ENCODE results near the gene AHI1.

Gene AHI1

DNA sequence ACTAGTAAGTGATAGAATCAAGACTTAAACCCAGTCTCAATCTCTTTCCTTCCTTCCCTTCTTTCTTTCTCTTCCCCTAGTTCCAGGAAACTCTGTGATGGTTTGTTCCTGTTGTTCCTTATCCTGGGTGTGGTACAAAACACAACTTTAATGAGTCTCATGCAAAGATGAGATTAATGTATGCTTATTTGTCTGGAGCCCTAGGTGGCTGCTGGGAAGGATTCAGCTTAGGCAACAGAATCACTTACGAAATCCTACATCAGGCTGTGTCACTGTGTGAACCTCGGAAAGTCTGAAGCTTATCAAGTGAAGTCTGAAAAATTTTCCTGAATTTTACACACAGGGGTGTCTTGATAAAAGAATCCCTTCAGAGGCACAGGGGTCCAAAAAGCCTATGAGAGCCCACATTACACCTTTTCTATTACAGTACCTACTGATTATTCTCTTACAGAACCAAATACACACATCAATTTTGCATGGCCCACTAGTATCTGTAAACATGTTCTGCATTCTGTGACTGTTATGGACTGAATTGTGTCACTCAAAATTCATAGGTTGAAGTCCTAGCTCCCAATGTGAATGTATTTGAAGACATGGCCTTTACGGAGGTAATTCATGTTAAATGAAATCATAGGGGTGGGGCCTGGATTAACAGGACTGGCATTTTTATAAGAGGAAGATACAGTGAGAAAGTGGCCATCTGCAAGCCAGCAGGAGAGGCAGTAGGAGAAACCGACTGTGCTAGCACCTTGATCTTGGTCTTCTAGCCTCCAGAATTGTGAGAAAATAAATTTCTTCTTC, 171.7 kb downstream of the AHI1 start:
- no peak for DNase-seq (ENCODE audit: low spot score)

DNA sequence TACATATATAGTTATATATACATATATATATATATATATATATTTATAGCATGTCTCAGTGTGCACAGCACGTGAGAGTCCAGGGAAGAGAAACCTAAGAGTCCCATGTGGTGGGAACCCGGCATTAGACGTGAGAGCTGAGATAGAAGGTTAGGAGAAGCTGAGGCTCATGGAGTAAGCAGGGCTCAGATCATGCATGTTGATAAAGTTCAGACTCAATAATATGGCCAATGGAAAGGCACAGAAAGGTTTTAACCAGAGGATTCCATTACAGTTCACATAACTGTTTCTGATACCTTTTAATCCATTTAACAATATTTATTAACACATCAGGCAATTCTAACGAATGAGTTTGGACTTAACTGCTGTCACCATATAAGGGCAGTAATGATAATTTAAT, 173.0 kb downstream of the AHI1 start:
- no peak for DNase-seq (ENCODE audit: low spot score)

DNA sequence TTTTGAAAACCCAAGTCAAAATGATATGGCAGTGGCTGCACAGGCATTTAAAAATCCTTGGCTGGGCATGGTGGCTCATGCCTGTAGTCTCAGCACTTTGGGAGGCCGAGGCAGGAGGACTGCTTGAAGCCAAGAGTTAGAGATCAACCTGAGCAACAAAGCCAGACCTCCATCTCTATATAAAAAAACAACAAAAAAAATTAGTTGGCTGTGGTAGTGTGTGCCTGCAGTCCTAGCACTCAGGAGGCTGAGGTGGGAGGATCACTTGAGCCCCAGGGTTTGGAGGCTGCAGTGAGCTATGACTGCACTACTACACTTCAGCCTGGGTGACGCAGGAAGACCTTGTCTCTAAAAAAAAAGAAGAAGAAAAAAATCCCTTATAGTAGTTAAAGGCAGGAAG, 173.6 kb downstream of the AHI1 start:
- no peak for DNase-seq (ENCODE audit: low spot score)

DNA sequence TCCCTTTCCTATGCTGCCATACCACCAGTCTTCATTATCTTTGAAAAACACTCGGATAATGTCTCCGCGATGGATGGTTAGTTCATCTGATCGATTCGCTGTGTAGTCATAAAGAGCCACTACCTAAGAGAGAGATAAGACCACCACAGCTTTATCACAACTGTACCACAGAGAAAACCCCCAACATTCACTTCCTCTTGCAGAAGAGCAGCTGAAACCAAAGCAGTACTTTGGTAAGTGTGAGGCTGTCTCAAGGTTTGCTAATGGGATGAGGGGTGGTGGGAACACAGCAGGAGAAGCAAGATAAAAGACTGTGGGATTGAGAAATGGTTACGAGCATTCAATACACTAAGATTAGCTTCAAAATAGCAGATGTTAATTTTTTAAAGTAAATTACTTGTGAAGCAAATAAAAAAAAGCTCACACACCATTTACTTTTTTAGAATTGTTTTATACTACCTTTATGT, 174.3 kb downstream of the AHI1 start:
- no peak for DNase-seq (ENCODE audit: low spot score)

DNA sequence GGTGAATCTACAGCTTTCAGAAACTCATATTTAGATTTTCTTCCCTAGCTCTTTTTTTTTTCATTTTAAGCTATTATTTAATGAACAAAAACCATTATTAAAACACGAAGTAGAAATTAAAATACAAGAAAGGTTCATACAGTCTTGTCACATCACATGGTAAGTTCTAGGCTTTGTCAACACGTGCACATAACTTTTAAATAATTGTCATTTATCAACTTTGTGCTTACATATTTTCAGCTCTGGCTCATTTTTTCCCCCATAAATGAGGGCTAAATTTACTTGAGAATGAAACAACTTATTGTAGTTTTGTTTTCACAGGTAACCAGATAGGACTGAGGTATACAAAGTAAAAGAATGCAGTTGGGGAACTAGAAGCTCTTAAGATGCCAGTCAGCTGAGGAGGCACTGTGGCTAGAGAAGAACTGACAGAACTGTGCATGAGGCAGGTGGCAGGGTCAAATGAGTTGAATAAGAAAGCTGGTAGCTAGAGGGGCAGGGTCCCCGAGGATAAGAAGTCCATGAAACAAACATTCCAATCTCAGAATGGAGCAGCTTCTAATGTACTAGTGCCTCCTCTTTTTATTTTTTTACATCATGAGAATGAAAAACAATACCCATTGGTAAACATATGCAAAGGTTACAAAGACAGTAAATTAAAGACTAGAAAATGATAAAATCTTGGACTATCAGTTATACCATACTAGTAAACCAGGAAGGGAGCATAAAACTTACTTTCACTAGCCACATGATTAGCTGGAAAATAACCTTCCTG, 174.9 kb downstream of the AHI1 start:
- DNase-seq (ENCODE audit: low spot score): no peak

DNA sequence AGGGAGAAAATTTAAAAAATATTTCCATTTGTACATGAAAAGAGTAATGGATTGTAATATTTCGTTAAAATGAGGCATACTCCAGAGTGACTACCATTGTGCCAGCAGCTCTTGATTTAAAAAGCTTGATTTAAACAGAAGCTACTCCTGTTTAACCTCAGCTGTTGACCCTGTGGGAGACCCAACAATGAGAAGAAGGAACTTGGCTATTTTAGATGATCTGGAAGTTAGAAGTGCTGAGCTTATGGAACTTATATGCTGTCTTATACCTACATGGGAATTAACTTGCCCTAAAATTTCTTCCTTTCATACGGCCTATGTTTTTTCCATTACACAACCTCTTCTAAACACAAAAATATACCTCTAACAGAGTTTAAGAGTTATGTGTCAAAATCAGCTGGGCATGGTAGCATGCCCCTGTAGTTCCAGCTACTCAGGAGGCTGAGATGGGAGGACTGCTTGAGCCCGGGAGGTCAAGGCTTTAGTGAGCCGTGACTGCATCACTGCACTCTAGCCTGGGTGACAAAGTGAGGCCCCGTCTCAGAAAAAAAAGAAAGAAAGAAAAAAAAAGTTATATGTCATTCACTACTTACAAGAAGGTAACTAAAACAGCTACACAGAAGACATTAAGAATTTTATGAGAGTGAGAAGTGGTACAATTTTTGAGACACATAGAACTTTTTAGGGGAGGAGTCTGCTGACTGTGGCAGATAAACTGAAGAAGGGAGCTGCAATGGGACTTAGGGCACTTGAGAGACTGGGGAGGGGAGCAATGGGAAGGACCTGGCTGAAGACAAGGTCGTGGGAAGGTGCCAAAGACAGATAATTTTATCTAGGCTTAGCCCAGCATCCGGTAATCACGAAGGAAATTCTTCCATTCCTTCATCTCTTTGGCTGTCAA, 176.6 kb downstream of the AHI1 start:
- no peak for DNase-seq (ENCODE audit: low spot score)

DNA sequence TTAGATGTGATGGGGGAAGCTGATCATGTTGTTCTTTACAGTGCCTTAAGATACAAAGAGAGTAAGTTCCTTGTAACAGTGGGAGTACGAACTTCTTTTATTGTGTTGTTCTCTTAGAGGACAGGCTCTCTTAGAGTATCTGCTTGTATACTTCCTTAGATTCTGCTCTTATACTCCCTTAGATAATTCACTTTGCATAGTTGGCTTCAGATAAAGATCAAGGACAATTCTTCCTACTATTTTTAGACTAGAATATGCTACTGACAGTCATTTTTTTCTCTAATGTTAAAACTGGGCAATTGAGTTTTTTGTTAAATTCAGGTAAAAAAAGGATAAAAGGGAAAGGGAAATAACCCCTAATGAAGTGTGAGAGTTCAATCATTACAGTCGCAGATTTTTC, 177.7 kb downstream of the AHI1 start:
- DNase-seq (ENCODE audit: low spot score): no peak

DNA sequence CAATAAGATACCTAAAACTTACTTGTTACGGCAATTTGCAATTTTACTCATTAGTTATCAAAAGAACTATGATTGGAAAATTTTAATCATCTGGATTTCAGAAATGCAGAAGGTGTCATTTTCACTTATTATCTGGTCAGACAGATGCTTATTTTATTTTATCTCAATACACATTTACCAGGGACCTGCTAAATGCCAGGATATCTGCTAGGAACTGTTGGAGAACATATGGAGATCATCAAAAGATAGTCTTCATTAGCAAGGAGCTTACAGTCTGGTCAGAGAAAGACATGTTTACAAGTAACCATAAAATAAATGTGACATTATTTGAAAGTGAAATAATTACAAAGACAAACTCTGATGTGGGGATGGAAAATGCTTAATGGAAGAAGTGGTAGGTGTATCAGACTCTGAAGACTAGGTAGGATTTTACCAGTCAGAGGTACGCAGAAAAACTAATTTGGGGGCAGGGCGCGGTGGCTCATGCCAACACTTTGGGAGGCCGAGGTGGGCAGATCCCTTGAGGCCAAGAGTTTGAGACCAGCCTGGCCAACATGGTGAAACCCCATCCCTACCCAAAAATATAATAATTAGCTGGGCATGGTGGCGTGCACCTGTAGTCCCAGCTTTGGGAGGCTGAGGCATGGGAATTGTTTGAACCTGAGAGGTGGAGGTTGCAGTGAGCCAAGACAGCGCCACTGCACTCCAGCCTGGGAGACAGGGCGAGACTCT, 178.6 kb downstream of the AHI1 start:
- DNase-seq (ENCODE audit: low spot score): no peak

DNA sequence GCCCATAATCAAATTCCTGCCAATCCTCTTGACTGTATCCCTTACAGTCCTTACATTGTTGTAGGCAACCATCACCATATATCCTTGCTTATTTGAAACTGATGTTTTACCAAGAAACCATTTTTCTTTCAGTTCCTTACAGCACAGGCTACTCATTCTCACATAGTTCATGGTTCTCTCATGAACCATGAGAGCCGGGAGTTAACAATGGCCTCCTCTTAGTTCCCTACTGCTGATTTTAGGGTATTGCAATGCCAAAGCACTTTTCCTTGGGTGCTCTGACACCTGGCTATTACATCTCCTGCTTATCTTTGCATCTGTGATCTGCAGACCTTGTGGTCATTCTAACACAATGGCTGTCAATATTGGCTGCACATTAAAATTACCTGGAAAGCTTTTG, 183.0 kb downstream of the AHI1 start:
- no peak for DNase-seq (ENCODE audit: low spot score)

DNA sequence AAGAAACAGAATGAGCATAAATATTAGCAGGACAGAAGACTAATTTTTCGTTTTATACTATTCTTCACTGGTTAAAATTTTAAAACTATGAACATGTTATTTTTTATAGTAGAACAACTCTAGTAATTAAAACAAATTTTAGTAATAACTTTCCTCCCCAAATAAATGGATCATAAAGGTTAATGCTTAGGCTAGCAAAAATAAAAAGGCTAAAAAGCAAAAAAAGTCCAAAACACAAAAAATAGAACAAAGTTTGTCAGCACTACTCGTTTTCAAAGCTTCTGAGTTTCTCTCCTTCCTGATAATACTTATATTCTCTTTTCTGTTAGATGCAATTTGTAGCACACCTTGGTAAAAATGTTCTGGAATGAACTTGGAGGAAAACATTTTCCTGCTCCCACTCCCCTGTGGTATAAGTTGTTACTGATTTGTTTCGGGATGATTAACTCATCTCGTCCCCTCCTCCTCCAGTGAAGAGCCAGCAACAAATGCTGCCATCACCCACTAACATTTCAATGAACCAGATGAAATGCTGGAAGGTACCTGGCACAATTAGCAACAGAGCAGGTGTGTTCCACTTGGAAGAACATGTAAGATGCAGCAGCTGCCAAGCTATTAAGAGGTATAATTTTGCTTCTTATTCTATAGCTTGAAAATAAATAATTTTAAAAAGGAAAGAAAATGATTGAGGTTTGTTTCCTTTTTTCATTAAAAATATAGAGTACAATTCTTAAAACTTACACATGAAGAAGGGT, 185.9 kb downstream of the AHI1 start:
- no peak for DNase-seq (ENCODE audit: low spot score)

DNA sequence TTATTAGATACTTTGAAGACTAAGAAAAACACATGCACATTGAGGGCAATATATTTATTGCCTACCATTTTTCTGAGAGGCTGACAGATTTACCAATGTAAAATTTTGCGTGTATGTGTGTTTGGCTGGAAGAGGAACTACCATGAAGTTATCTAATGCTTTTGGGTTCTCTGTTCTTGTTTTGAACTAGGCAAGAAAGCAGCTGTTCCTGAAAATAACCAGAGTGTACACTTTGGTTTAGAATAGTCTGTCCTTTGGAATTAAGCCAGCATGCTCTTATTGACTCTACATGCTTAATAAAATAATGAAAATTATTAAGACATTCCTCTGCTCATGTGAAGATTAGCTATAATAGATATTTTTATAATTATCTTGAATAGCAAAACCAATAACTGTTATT, 187.2 kb downstream of the AHI1 start:
- DNase-seq (ENCODE audit: low spot score): no peak

DNA sequence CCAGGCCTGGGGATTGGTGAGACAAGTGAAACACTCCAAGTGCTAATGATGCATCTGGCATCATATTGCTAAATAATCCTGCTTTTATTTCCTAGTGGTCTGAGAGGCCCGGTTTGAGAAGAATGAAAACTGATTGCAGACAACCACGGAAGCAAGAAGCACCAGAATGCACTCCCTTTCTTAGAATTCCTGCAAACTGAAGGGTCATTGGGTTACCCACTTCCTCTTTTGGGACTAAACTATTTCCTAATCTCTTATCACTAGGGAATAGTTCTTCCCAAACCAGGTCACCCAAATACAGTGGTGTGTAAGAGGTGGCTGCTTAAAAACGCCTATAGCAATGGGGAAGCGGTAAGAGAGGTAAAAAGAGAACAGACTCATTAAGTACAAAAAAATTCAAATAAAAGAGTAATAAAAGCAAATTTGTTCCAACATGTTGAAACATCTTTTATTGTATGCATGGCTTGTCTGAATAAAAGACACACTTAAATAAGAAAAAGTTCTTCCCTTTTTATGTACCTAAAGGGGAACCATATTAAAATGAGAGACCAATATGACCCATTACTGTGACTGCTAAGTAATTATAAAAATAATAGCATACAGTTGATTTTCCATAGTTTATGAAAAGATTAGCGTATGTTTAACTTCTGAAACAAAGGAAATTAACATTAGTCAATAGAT, 190.7 kb downstream of the AHI1 start:
- DNase-seq (ENCODE audit: low spot score): no peak

DNA sequence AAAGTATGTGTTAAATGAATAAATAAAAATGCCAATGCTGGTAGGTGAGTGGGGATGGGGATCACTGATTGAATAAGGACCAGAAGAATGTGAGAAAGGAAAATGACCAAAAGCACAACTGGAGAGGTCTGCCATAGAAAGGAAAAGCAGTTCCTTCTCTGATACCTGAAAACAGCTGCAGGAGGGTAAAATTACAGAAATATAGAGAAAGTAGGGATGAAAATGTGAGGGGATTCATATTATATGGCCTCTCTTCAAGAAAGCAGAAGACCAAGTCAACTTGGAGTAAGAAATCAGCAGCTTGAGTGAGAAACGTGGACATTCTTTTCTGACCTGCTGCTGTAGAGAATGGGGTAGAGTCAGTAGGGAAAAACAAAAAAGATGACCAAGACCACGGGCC, 191.4 kb downstream of the AHI1 start:
- DNase-seq (ENCODE audit: low spot score): no peak

DNA sequence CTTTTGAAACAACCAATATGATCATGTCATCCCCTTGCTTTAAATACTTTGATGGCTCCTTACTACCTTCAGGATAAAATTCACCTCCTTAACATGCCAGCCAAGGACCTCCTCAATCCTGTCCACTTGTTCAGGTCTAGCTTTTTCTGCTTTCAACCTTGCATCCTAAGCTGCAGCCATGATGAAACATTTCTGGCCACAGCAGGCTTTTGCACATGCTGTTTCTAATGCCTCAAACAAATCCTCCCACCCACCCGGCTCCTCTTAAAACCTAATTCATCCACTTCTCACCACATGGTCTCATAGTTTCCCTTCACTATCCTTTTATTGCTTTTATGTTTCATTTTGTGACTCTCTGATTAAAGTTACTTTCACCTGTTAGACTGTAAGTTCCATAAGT, 191.9 kb downstream of the AHI1 start:
- no peak for DNase-seq (ENCODE audit: low spot score)

DNA sequence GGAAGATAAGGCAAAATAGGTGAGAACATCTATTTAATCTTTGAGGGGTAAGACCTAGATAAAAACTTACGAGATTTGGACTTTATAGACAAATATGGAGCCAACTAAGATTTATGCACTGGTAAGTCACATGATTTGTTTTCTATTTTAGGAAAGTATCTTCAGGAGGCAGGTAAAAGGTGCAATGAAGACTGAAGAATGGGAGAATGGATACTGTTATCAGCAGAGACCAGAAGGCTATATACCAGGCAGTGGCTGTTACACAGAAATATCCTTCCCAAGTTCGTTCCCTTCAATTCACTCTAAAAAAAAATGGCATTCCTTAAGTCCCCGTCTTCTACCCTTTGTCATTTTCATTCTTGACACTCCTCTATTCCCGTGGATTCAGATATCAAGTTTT, 192.7 kb downstream of the AHI1 start:
- DNase-seq (ENCODE audit: low spot score): no peak

DNA sequence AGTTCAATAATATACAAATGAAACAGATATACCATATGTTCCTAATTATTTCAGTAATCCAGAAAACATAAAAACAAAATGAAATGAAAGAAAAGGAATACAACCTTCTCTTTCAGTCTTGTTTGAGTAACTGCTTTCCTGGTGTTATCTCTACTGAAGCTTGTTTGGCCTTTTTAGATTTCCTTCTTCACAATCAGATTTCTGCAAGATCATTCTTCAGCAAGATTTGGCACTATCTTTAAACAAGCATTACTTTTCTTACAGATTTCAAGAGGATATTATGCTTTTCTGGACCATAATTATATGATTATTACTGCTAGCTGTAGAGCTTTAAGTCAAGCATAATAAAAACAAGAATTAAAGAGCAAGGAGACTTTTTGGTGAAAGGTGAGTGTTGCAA, 196.2 kb downstream of the AHI1 start:
- DNase-seq (ENCODE audit: low spot score): no peak

DNA sequence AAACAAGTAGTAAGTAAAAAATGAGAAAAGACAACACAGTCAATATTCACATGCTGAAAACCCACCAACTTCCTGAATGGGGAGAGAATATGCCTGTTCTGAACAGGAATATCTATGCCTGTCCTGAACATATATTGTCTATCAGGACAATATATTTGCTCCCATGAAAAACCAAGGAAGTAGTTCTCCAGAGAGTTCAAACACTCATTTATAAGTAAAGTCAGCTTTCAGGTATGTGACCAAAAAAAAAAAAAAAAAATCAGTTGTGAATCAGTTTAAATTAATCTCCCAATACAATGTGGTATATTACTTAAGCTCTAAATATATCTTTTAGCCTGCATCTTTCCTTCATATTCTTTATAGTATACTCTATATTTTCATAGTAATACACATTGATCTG, 197.0 kb downstream of the AHI1 start:
- DNase-seq (ENCODE audit: low spot score): no peak

DNA sequence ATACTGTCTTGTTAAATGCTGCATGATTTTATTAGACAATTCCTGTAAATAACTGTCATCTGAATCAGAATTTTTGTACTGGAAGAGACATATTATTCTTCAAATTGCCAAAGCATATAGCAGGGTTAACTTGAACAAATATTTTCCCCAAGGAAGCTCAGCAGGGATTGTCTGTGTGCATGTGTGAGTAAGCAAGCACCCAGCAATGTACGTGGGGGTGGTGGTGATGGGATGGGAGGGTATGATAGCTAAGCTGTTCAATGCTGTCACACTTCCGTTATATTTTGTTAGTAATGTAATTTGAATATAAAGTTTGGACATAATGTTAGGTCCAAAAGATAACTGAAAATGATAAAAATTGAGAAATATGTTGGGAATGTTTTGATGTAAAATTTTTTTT, 198.3 kb downstream of the AHI1 start:
- no peak for DNase-seq (ENCODE audit: low spot score)

DNA sequence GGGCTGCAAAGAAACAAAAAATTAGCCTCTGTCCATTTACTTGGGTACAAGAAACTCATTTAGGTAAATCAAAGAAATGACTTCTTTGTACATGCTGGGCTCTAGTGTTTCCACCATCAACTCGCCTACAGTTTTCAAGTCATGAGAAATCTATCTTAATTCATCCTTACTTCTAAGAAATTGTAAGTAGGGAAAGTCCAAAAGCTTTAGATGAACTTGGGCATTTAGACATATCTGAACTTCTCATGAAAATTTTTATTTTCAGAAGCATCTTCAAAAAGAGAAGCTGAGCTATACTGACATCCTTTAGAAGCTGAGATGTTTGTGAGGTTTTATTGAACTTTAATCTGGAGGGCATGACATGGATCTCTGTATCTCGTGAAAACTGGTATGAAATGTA, 199.1 kb downstream of the AHI1 start:
- DNase-seq (ENCODE audit: low spot score): no peak

DNA sequence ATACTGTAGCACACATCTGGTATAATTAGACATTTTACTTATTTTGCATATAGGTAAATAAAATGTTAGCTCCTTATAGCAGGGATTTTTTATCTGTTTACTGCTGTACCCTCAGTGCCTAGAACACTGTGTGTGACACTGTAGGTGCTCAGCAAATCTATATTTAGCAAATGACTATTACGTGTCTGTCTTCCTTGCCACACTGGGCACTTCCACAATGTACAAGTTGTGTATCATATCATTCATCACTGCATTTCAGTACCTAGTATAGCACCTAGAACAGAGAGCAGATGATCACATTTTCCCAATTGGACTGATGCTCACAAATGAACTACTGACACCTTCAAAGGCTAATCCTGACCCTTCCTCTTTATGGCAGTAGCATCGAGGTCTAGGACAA, 200.8 kb downstream of the AHI1 start:
- DNase-seq (ENCODE audit: low spot score): no peak

DNA sequence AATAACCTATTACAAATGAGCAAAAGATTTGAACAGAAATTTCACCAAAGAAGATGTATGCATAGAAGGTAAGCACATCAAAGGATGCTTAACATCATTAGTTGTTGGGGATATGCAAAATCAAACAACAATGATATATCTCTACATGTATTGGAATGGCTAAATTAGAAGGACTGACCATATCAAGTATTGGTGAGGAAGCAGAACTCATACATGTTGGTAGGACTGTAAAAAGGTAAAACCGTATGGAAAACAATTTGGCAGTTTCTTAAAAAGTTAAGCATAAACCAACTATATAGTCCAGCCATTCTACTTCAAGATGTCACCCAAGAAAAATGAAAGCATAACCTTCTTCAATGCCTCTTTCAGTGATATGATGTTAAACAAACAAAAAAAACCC, 202.5 kb downstream of the AHI1 start:
- DNase-seq (ENCODE audit: low spot score): no peak
